GM12878 (cell line): ENCODE results near the gene ARHGAP15. TPM values are rescaled to one million over a fixed set of nuclear protein-coding genes. Genes with fewer than 3 reads are reported as not detected.

Experiments
- ATAC-seq: fragments of 200-7000 bp; cut with Tn5 transposase; 3 replicates; pipeline ENCODE4 v1.9.1; 2020; ENCODE audit warnings: mild to moderate bottlenecking, moderate library complexity
- BruUV-seq: library from RNA; stranded (reverse); fragments of 400-500 nt; replicated peaks from 2 replicates; lab custom pipeline; 2021; lab: Mats Ljungman, UMichigan
- CTCF ChIA-PET: fragments of 300-600 bp; sonication (Branson Sonifier 250); formaldehyde crosslinking; extraction: SDS; loops from one replicate; lab custom pipeline; 2021; ENCODE audit warnings: inconsistent platforms; lab: Yijun Ruan, JAX
- POLR2A ChIA-PET: fragments of 350-600 bp; formaldehyde crosslinking; extraction: SDS; loops from one replicate; lab custom pipeline; 2021; ENCODE audit warnings: inconsistent platforms; lab: Charles Lee
- RAD21 ChIA-PET: fragments of 300-600 bp; sonication (Branson Sonifier 250); formaldehyde crosslinking; loops from one replicate; lab custom pipeline; 2023; ENCODE audit warnings: antibody characterized with exemption; ENCODE audit not compliant: unreplicated experiment; lab: Charles Lee
- SMC1A ChIA-PET: fragments of 300-600 bp; sonication (Branson Sonifier 250); formaldehyde crosslinking; loops from one replicate; lab custom pipeline; 2023; ENCODE audit not compliant: unreplicated experiment, uncharacterized antibody; lab: Charles Lee
- DNase-seq: peaks from one replicate; pipeline ENCODE4 v3.0.0-alpha.2; 2011; ENCODE audit warnings: low read depth, low spot score
- FAIRE-seq: peaks from 3 replicates; lab custom pipeline; 2011; peaks lifted over from hg19 to GRCh38; lab: Jason Lieb, UNC
- H2AFZ ChIP-seq: 2 replicates; pipeline ENCODE4 v1.6.0; 2011; ENCODE audit warnings: low read depth, low read length, control low read depth; ENCODE audit not compliant: control insufficient read depth
- H3K27ac ChIP-seq: 2 replicates; pipeline ENCODE4 v1.5.1; 2011; ENCODE audit warnings: control low read depth; ENCODE audit not compliant: control insufficient read depth, insufficient read depth
- H3K27me3 ChIP-seq, 2 experiments: replicated peaks in 1 of 2; 2 replicates each; pipeline versions ENCODE4 v1.6.0 to v1.6.1; 2011; ENCODE audit warnings: low read length in 1 of 2; ENCODE audit not compliant: control insufficient read depth in 2 of 2, insufficient read depth in 2 of 2
- H3K36me3 ChIP-seq, 2 experiments: 2 replicates each; pipeline ENCODE4 v1.5.1; 2011; ENCODE audit warnings: low read length in 1 of 2; ENCODE audit not compliant: control insufficient read depth in 2 of 2, insufficient read depth in 2 of 2
- H3K4me1 ChIP-seq: 2 replicates; pipeline ENCODE4 v1.6.1; 2011; ENCODE audit warnings: mild to moderate bottlenecking, low read length, moderate library complexity, mixed read lengths; ENCODE audit not compliant: control insufficient read depth, insufficient read depth
- H3K4me2 ChIP-seq: 2 replicates; pipeline ENCODE4 v1.6.0; 2011; ENCODE audit warnings: control low read depth; ENCODE audit not compliant: control insufficient read depth, insufficient read depth
- H3K4me3 ChIP-seq: fragments of 200-600 bp; sonication (generic); 2 replicates; pipeline ENCODE4 v1.5.1; 2016
- H3K79me2 ChIP-seq: 2 replicates; pipeline ENCODE4 v1.6.0; 2011; ENCODE audit warnings: low read length; ENCODE audit not compliant: control insufficient read depth, insufficient read depth
- H3K9ac ChIP-seq: 2 replicates; pipeline ENCODE4 v1.8.0; 2011; ENCODE audit warnings: low read length, control low read depth, mixed read lengths; ENCODE audit not compliant: control insufficient read depth, insufficient read depth
- H3K9me3 ChIP-seq: replicated peaks from 3 replicates; pipeline ENCODE4 v1.5.1; 2011; ENCODE audit warnings: mild to moderate bottlenecking, low read length; ENCODE audit not compliant: control insufficient read depth, insufficient read depth
- H4K20me1 ChIP-seq: 2 replicates; pipeline ENCODE4 v1.6.0; 2011; ENCODE audit not compliant: control insufficient read depth, insufficient read depth
- ATF3 ChIP-seq: IDR thresholded peaks from 2 replicates; pipeline ENCODE4 v1.6.1; 2011; ENCODE audit warnings: low read depth, mild to moderate bottlenecking, low read length, moderate library complexity, borderline replicate concordance; ENCODE audit errors: extremely low read depth
- BHLHE40 ChIP-seq, 2 experiments: fragments of 450-650 bp in 1 of 2; IDR thresholded peaks; 2 replicates each; pipeline ENCODE4 v1.6.1; 2011 to 2017; ENCODE audit warnings: low read depth in 2 of 2, borderline replicate concordance in 1 of 2, improper control_type of control experiment in 1 of 2, low read length in 1 of 2, mild to moderate bottlenecking in 1 of 2
- MEF2B ChIP-seq: fragments of 450-650 bp; IDR thresholded peaks from 2 replicates; pipeline ENCODE4 v1.6.1; 2018; ENCODE audit warnings: mild to moderate bottlenecking, moderate library complexity; ENCODE audit not compliant: partially characterized antibody, poor library complexity, severe bottlenecking
- NFIC ChIP-seq: IDR thresholded peaks from 2 replicates; pipeline ENCODE4 v1.6.1; 2012; ENCODE audit warnings: low read depth, mild to moderate bottlenecking, inconsistent platforms, low read length, moderate library complexity
- SREBF1 ChIP-seq: IDR thresholded peaks from 2 replicates; pipeline ENCODE4 v1.6.1; 2012; ENCODE audit warnings: mild to moderate bottlenecking, low read length
- ZNF622 ChIP-seq: fragments of 450-650 bp; IDR thresholded peaks from 2 replicates; pipeline ENCODE4 v1.6.1; 2017; ENCODE audit warnings: mild to moderate bottlenecking, inconsistent platforms
- WGBS: methylation state at CpG from one replicate; pipeline ENCODE4 v1.1.6; 2016; ENCODE audit warnings: low lambda C conversion rate; ENCODE audit not compliant: insufficient replicate concordance, insufficient coverage; ENCODE audit errors: missing lambda C conversion rate; 5-methylcytosine and 5-hydroxymethylcytosine counted together
- in situ Hi-C: fragments of 300-500 bp; cut with MboI; formaldehyde crosslinking; loops from 9 replicates; pipeline ENCODE4 v1.14.3; 2018; ENCODE audit warnings: mixed read lengths
- intact Hi-C: fragments of 100-400 bp; cut with micrococcal nuclease; formaldehyde crosslinking; loops from one replicate; pipeline ENCODE4 v1.14.2; 2022; ENCODE audit not compliant: unreplicated experiment
- polyA plus RNA-seq, 11 experiments: library from polyadenylated mRNA; depleted of rRNA in 4 of 11; unstranded in 6 of 11; stranded (reverse) in 5 of 11; fragments of >200 nt; fragmentation: Nextera tagmentation in 4 of 11; fragmentation: Illumina TruSeq in 1 of 11; extraction: Ambion mirVana in 4 of 11; extraction: Trizol in 1 of 11; gene quantifications; 1 replicate in 1 of 11; 2 replicates in 10 of 11; pipeline versions ENCODE4 v1.2.1 to v1.2.3, GENCODE V29; 2011 to 2016; ENCODE audit warnings: inconsistent platforms in 2 of 11, missing spikeins in 2 of 11, low read depth in 1 of 11
- total RNA-seq, 4 experiments: library from RNA; depleted of rRNA in 3 of 4; stranded (reverse); fragments of >200 nt in 3 of 4; fragmentation: Illumina TruSeq in 1 of 4; extraction: Trizol in 1 of 4; gene quantifications; 2 replicates each; pipeline versions ENCODE4 v1.2.1 to v1.2.3, GENCODE V29; 2013 to 2021
- TF ChIP-seq, protein P1 (sequence below): IDR thresholded peaks from 2 replicates; pipeline ENCODE4 v1.6.1; 2012; ENCODE audit warnings: low read depth, low read length, improper control_type of control experiment

The ARHGAP15 gene
- total and polyA plus RNA-seq, 10 of the 15 experiments (the other 5 are each of a cell fraction or from before 2014, with no cell fraction given), result 38.0 to 92.6 (median 66.7) TPM

DNA sequence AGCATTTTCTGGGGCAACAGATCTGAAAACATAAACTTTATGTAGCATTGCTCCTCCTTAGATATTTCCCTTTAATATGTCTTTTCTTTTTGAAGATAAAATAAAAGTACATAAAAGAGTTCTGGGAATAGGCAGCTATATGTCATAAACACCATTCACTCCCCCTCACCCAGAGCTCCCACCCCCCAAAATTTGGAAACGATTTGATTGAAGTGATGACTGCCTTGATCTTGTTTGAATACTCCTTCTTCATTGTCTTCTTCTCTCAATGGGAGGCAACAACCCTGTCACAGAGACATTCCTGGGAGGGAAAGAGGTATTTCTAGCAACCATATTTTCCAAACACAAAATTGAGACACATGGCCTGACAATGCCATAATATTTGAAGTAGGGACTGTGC lies 369.3 kb downstream of the ARHGAP15 start:
- Histone ChIP-seq H3K9ac (no peak overlapping the region), H4K20me1 (no peaks in the 10 kb centered on the region), H3K79me2 (no peaks in the 10 kb centered on the region), H3K4me3 (no peak overlapping the region), H3K36me3 (peaks cover 0 to 2% of the 10 kb centered on the region in 2 experiments; a peak in 1 of 4 replicates), H2AFZ (no peak overlapping the region), H3K4me1 (no peaks in the 10 kb centered on the region; the same call in 1 of the 2 replicates), H3K9me3 (no peaks in the 10 kb centered on the region), H3K27ac (no peak overlapping the region), H3K4me2 (no peak overlapping the region), H3K27me3 (no peaks in the 10 kb centered on the region)
- no TSS peak for BruUV-seq
- no peak for FAIRE-seq
- intact Hi-C loops (no loop called here), in situ Hi-C loops (no loop called here)
- POLR2A ChIA-PET, result no interaction called here
- SMC1A ChIA-PET, result interaction anchor here (1.5 to 2.0 kb wide), 2 partner anchors 11 to 17 kb away, joined by 3 to 5 read pairs; no protein-coding TSS in a partner anchor
- DNase-seq, result no peak
- TF ChIP-seq, protein P1, sequence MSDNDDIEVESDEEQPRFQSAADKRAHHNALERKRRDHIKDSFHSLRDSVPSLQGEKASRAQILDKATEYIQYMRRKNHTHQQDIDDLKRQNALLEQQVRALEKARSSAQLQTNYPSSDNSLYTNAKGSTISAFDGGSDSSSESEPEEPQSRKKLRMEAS, result no peak
- TF ChIP-seq ATF3 (no peak), ZNF622 (no peak), SREBF1 (no peak), BHLHE40 (IDR thresholded peaks at IDR 0.05; ENCODE audit: borderline replicate concordance in 1 of 2, low read depth in 2 of 2, low read length in 1 of 2) (no peak), MEF2B (no peak), NFIC (no peak)
- RAD21 ChIA-PET, result no interaction called here
- CTCF ChIA-PET, result no interaction called here
- no peak for ATAC-seq
- WGBS, result 100% methylated on average over 1 of the region's 1 CpG
